HEK293 (cell line): Measurements from ENCODE around the gene MSRB3.

Experiments used
- CTCF ChIA-PET: fragments of 350-600 bp; formaldehyde crosslinking; extraction: SDS; loops from one replicate; lab custom pipeline; 2021; ENCODE audit warnings: antibody characterized with exemption; lab: Yijun Ruan, JAX
- POLR2A ChIA-PET: fragments of 300-600 bp; formaldehyde crosslinking; extraction: SDS; loops from one replicate; lab custom pipeline; 2020; ENCODE audit warnings: antibody characterized with exemption, inconsistent platforms; lab: Yijun Ruan, JAX
- H3K27ac ChIP-seq: fragments of 200-500 bp; sonication (Bioruptor generic); 2 replicates; pipeline ENCODE4 v1.5.1; 2014; ENCODE audit warnings: low read depth, low read length, control low read depth, inconsistent platforms; ENCODE audit errors: extremely low read depth
- H3K36me3 ChIP-seq, 2 experiments: fragments of 200-500 bp in 1 of 2; sonication (Bioruptor generic) in 1 of 2; 1 replicate in 1 of 2; 2 replicates in 1 of 2; pipeline ENCODE4 v1.5.1; 2014 to 2017; ENCODE audit warnings: inconsistent platforms in 2 of 2, low read length in 2 of 2; ENCODE audit not compliant: control insufficient read depth in 2 of 2, insufficient read depth in 1 of 2
- H3K4me1 ChIP-seq: fragments of 200-500 bp; sonication (Bioruptor generic); 2 replicates; pipeline ENCODE4 v1.5.1; 2014; ENCODE audit warnings: mild to moderate bottlenecking, low read length, inconsistent platforms; ENCODE audit not compliant: control insufficient read depth, insufficient read depth
- H3K4me3 ChIP-seq: 2 replicates; pipeline ENCODE4 v1.5.1; 2011; ENCODE audit warnings: low read depth, mild to moderate bottlenecking, control low read depth, low read length, moderate library complexity
- H3K9me3 ChIP-seq: fragments of 200-500 bp; sonication (Bioruptor generic); 2 replicates; pipeline ENCODE4 v1.5.1; 2014; ENCODE audit warnings: low read depth, low read length, inconsistent platforms; ENCODE audit not compliant: control insufficient read depth, insufficient read depth
- PRDM6 ChIP-seq: fragments of 450-650 bp; formaldehyde crosslinking; IDR thresholded peaks from 2 replicates; pipeline ENCODE4 v1.5.1; 2017; ENCODE audit warnings: missing biosample characterization, missing genetic modification characterization
- SP3 ChIP-seq: fragments of 450-650 bp; formaldehyde crosslinking; IDR thresholded peaks from 2 replicates; pipeline ENCODE4 v1.5.1; 2016; ENCODE audit warnings: missing biosample characterization, missing genetic modification characterization
- YY1 ChIP-seq: fragments of 450-650 bp; formaldehyde crosslinking; IDR thresholded peaks from 2 replicates; pipeline ENCODE4 v1.5.1; 2018; ENCODE audit warnings: missing biosample characterization, missing genetic modification characterization
- ZBTB11 ChIP-seq: fragments of 450-650 bp; formaldehyde crosslinking; conservative IDR thresholded peaks from 2 replicates; pipeline ENCODE4 v1.5.1; 2016; ENCODE audit warnings: low read depth, missing biosample characterization, missing genetic modification characterization
- ZNF112 ChIP-seq: fragments of 450-650 bp; formaldehyde crosslinking; IDR thresholded peaks from 2 replicates; pipeline ENCODE4 v1.5.0; 2017; ENCODE audit warnings: missing biosample characterization, missing genetic modification characterization
- ZNF133 ChIP-seq: fragments of 450-650 bp; formaldehyde crosslinking; IDR thresholded peaks from 2 replicates; pipeline ENCODE4 v1.5.1; 2016; ENCODE audit warnings: missing biosample characterization, missing genetic modification characterization
- ZNF274 ChIP-seq, 2 experiments: fragments of 200-500 bp in 1 of 2; fragments of 450-650 bp in 1 of 2; sonication (Bioruptor generic) in 1 of 2; formaldehyde crosslinking in 1 of 2; IDR thresholded peaks; 2 replicates each; pipeline versions ENCODE4 v1.5.1 to v1.6.1; 2014 to 2016; ENCODE audit warnings: borderline replicate concordance in 1 of 2, inconsistent platforms in 1 of 2, low read length in 1 of 2, missing biosample characterization in 1 of 2, missing genetic modification characterization in 1 of 2
- ZNF280C ChIP-seq: fragments of 450-650 bp; formaldehyde crosslinking; IDR thresholded peaks from 2 replicates; pipeline ENCODE4 v1.5.1; 2016; ENCODE audit warnings: missing biosample characterization, missing genetic modification characterization
- ZNF549 ChIP-seq: fragments of 450-650 bp; IDR thresholded peaks from 2 replicates; pipeline ENCODE4 v1.5.1; 2018; ENCODE audit warnings: missing biosample characterization, missing genetic modification characterization, mild to moderate bottlenecking, inconsistent platforms, moderate library complexity
- ZNF580 ChIP-seq: fragments of 450-650 bp; formaldehyde crosslinking; IDR thresholded peaks from 2 replicates; pipeline ENCODE4 v1.5.1; 2016; ENCODE audit warnings: missing biosample characterization, missing genetic modification characterization
- ZNF621 ChIP-seq: fragments of 450-650 bp; formaldehyde crosslinking; IDR thresholded peaks from 2 replicates; pipeline ENCODE4 v1.5.1; 2017; ENCODE audit warnings: missing biosample characterization, missing genetic modification characterization
- ZNF658 ChIP-seq: fragments of 450-650 bp; formaldehyde crosslinking; IDR thresholded peaks from 2 replicates; pipeline ENCODE4; 2016; ENCODE audit warnings: missing biosample characterization, missing genetic modification characterization
- ZNF704 ChIP-seq: fragments of 450-650 bp; formaldehyde crosslinking; IDR thresholded peaks from 2 replicates; pipeline ENCODE4 v1.5.1; 2016; ENCODE audit warnings: missing biosample characterization, missing genetic modification characterization
- ZNF707 ChIP-seq: fragments of 450-650 bp; formaldehyde crosslinking; IDR thresholded peaks from 2 replicates; pipeline ENCODE4 v1.5.1; 2016; ENCODE audit warnings: missing biosample characterization, missing genetic modification characterization
- ZNF768 ChIP-seq: fragments of 450-650 bp; formaldehyde crosslinking; IDR thresholded peaks from 2 replicates; pipeline ENCODE4 v1.5.1; 2018; ENCODE audit warnings: missing biosample characterization, mild to moderate bottlenecking, missing genetic modification characterization
- ZNF791 ChIP-seq: fragments of 450-650 bp; formaldehyde crosslinking; IDR thresholded peaks from 2 replicates; pipeline ENCODE4 v1.5.1; 2016; ENCODE audit warnings: missing biosample characterization, missing genetic modification characterization
- ZNF837 ChIP-seq: fragments of 450-650 bp; formaldehyde crosslinking; IDR thresholded peaks from 2 replicates; pipeline ENCODE4 v1.5.1; 2016; ENCODE audit warnings: missing biosample characterization, missing genetic modification characterization
- ZSCAN18 ChIP-seq: fragments of 450-650 bp; formaldehyde crosslinking; IDR thresholded peaks from 2 replicates; pipeline ENCODE4 v1.5.1; 2016; ENCODE audit warnings: missing biosample characterization, missing genetic modification characterization
- ZSCAN23 ChIP-seq: fragments of 450-650 bp; formaldehyde crosslinking; IDR thresholded peaks from 2 replicates; pipeline ENCODE4 v1.5.1; 2016; ENCODE audit warnings: missing biosample characterization, missing genetic modification characterization

Gene MSRB3

GRCh38 chr12:65408441-65408840, 130.0 kb downstream of the MSRB3 start (continued):
- TF ChIP-seq ZBTB11 (tag by site-specific recombination) (no peak), ZNF133 (tag by site-specific recombination) (no peak)

- Histone ChIP-seq H3K4me3 (no peak overlapping the region), H3K9me3 (no peaks in the 10 kb centered on the region), H3K27ac (no peak overlapping the region), H3K4me1 (no peaks in the 10 kb centered on the region), H3K36me3 (no peaks in the 10 kb centered on the region)
- ChIA-PET POLR2A (no interaction called here), CTCF (no interaction called here)
- no peak for TF ChIP-seq PRDM6 (tag by site-specific recombination)
- no peak for TF ChIP-seq ZNF580 (tag by site-specific recombination)
- TF ChIP-seq ZNF707 (tag by site-specific recombination) = no peak
- TF ChIP-seq ZNF658 (tag by site-specific recombination) = no peak
- TF ChIP-seq ZNF112 (tag by site-specific recombination) = no peak
- no peak for TF ChIP-seq ZNF621
- no peak for TF ChIP-seq ZNF791 (tag by site-specific recombination)
- no peak for TF ChIP-seq ZNF280C
- no peak for TF ChIP-seq ZNF837 (tag by site-specific recombination)
- no peak for TF ChIP-seq ZSCAN18
- no peak for TF ChIP-seq ZNF274 (IDR thresholded peaks at IDR 0.05; ENCODE audit: low read length)
- no peak for TF ChIP-seq ZNF274 (tag by site-specific recombination; IDR thresholded peaks at IDR 0.05; ENCODE audit: borderline replicate concordance)
- no peak for TF ChIP-seq ZNF549 (tag by site-specific recombination)
- no peak for TF ChIP-seq ZNF704 (tag by site-specific recombination)
- TF ChIP-seq ZSCAN23 = no peak
- TF ChIP-seq ZNF768 (tag by site-specific recombination) = no peak
- TF ChIP-seq YY1 = no peak
- no peak for TF ChIP-seq SP3
These were observed 131.2 kb downstream of the MSRB3 start for GRCh38 chr12:65409726-65410125.
